Neural cell (in vitro differentiated cells): ENCODE measurements around the gene ACOXL. TPM values are rescaled to one million over a fixed set of nuclear protein-coding genes. Genes with fewer than 3 reads are reported as not detected.

Experiments
- H2AFZ ChIP-seq: fragments of 200-600, 300-800 bp; sonication (generic), shearing (Covaris generic); 2 replicates; pipeline ENCODE4 v1.6.0; 2014; ENCODE audit warnings: low read depth, mild to moderate bottlenecking, antibody characterized with exemption, low read length, moderate library complexity
- H3F3A ChIP-seq: fragments of 200-600 bp; shearing (Covaris generic); 2 replicates; pipeline ENCODE4 v1.6.1; 2016; ENCODE audit warnings: mild to moderate bottlenecking, moderate library complexity, mixed read lengths, antibody characterized with exemption, low read length; ENCODE audit not compliant: insufficient read depth, poor library complexity, severe bottlenecking
- H3K27ac ChIP-seq: fragments of 200-600, 300-800 bp; sonication (generic), shearing (Covaris generic); 2 replicates; pipeline ENCODE4 v1.5.1; 2014; ENCODE audit warnings: mild to moderate bottlenecking, low read length, moderate library complexity
- H3K27me3 ChIP-seq: fragments of 300-800, 200-600 bp; sonication (generic), shearing (Covaris generic); 2 replicates; pipeline ENCODE4 v1.6.0; 2014; ENCODE audit warnings: mild to moderate bottlenecking, low read depth, low read length, moderate library complexity; ENCODE audit not compliant: insufficient read depth
- H3K36me3 ChIP-seq: fragments of 300-800, 200-600 bp; sonication (generic), shearing (Covaris generic); 2 replicates; pipeline ENCODE4 v1.5.1; 2014; ENCODE audit warnings: mild to moderate bottlenecking, antibody characterized with exemption, low read length, moderate library complexity; ENCODE audit not compliant: insufficient read depth
- H3K4me2 ChIP-seq: fragments of 300-800, 200-600 bp; sonication (generic), shearing (Covaris generic); 2 replicates; pipeline ENCODE4 v1.6.0; 2014; ENCODE audit warnings: mild to moderate bottlenecking, low read length
- H3K4me3 ChIP-seq: fragments of 300-800, 200-600 bp; sonication (generic), shearing (Covaris generic); 2 replicates; pipeline ENCODE4 v1.5.1; 2014; ENCODE audit warnings: mild to moderate bottlenecking, low read length, moderate library complexity
- H3K79me2 ChIP-seq: fragments of 200-600 bp; shearing (Covaris generic); replicated peaks from 2 replicates; pipeline ENCODE4 v1.6.0; 2014; ENCODE audit warnings: mild to moderate bottlenecking, low read length, moderate library complexity; ENCODE audit not compliant: insufficient read depth
- H3K9ac ChIP-seq: fragments of 300-800, 200-600 bp; sonication (generic), shearing (Covaris generic); 2 replicates; pipeline ENCODE4 v1.6.1; 2016; ENCODE audit warnings: mild to moderate bottlenecking, low read length, mixed read lengths
- H3K9me2 ChIP-seq: fragments of 200-600 bp; shearing (Covaris generic); 2 replicates; pipeline ENCODE4 v1.6.1; 2016; ENCODE audit warnings: mild to moderate bottlenecking, low read length, mixed read lengths; ENCODE audit not compliant: insufficient read depth
- H3K9me3 ChIP-seq: fragments of 200-600, 300-800 bp; sonication (generic), shearing (Covaris generic); 2 replicates; pipeline ENCODE4 v1.6.1; 2016; ENCODE audit warnings: mild to moderate bottlenecking, mixed run types, low read length, moderate library complexity, mixed read lengths
- H4K20me1 ChIP-seq: fragments of 200-600 bp; shearing (Covaris generic); 2 replicates; pipeline ENCODE4 v1.6.1; 2016; ENCODE audit warnings: mild to moderate bottlenecking, mixed run types; ENCODE audit not compliant: insufficient read depth
- CTCF ChIP-seq: fragments of 450-650 bp; IDR thresholded peaks from 2 replicates; pipeline ENCODE4 v1.5.1; 2014; ENCODE audit warnings: antibody characterized with exemption, mild to moderate bottlenecking, moderate library complexity; ENCODE audit not compliant: poor library complexity, severe bottlenecking
- EP300 ChIP-seq: fragments of 450-650 bp; conservative IDR thresholded peaks from 2 replicates; pipeline ENCODE4 v1.6.1; 2014; ENCODE audit warnings: antibody characterized with exemption, mild to moderate bottlenecking, moderate library complexity; ENCODE audit not compliant: poor library complexity, severe bottlenecking
- EZH2 ChIP-seq: fragments of 200-600, 300-800 bp; shearing (Covaris generic), sonication (generic); IDR thresholded peaks from 2 replicates; pipeline ENCODE4 v1.6.1; 2014; ENCODE audit warnings: antibody characterized with exemption, low read length, borderline replicate concordance, mild to moderate bottlenecking; ENCODE audit not compliant: insufficient read depth, poor library complexity, severe bottlenecking
- MXI1 ChIP-seq: fragments of 450-650 bp; conservative IDR thresholded peaks from 2 replicates; pipeline ENCODE4 v1.6.1; 2014; ENCODE audit warnings: antibody characterized with exemption, mild to moderate bottlenecking; ENCODE audit not compliant: poor library complexity, severe bottlenecking
- POLR2AphosphoS5 ChIP-seq: IDR thresholded peaks from 2 replicates; pipeline ENCODE4 v1.6.1; 2012
- RAD21 ChIP-seq: fragments of 450-650 bp; conservative IDR thresholded peaks from 2 replicates; pipeline ENCODE4 v1.6.1; 2014; ENCODE audit warnings: antibody characterized with exemption, mild to moderate bottlenecking, moderate library complexity
- SMC3 ChIP-seq: fragments of 450-650 bp; conservative IDR thresholded peaks from 2 replicates; pipeline ENCODE4 v1.6.1; 2014; ENCODE audit warnings: antibody characterized with exemption, mild to moderate bottlenecking, moderate library complexity; ENCODE audit not compliant: poor library complexity
- TAF1 ChIP-seq: IDR thresholded peaks from 2 replicates; pipeline ENCODE4 v1.6.1; 2012; ENCODE audit warnings: low read depth
- polyA plus RNA-seq: library from polyadenylated mRNA; depleted of rRNA; stranded (reverse); fragments of >200 nt; gene quantifications from 2 replicates; pipeline ENCODE4 v1.2.3, GENCODE V29; 2014
- TF ChIP-seq, protein P1 (sequence below): IDR thresholded peaks from 2 replicates; pipeline ENCODE4 v1.6.1; 2012; ENCODE audit warnings: borderline replicate concordance

ACOXL gene
- polyA plus RNA-seq, 1 donor from 2014 or later: not detected

DNA sequence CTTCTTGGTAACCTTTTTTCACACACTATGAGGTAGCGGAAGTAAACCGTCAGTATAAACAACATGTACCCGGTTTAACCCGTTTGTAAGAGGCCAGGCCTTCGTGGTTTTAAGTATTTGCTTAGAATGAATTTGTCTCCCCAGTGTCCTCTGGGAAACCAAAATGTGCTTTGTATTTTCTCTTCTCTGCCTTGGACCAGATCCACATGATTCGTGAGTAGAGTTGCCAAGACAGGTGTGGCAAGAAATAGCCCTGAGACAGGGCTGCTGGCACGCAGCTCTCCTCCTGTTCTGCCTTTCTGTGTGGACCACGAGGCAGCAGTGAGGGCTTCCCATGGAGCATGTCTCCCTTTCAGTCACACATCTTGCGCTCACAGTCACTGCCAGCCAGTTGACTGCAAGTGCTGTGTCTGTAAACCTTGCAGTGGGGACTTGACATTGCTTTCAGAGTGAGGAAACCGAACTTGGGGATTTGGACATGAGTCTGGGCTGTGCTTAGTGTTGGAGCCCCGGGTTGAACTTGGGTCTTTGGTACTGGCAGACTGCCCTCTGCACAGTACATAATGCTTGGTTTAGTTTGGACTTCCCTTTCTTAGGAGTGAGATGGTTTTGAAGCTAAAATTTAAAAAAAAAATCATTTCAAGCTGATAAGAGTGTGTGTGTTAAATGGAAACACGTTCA is 407.4 kb downstream of the ACOXL start:
- H3K27ac ChIP-seq: no peak overlapping the region
- no peak overlapping the region for H3K4me3 ChIP-seq
- H3K9me2 ChIP-seq: no peaks in the 10 kb centered on the region
- no peak overlapping the region for H3K4me2 ChIP-seq
- no peak for TF ChIP-seq CTCF
- no peak for TF ChIP-seq POLR2AphosphoS5
- no peak for TF ChIP-seq MXI1
- TF ChIP-seq SMC3: no peak
- no peak for TF ChIP-seq EZH2
- no peak for TF ChIP-seq RAD21
- no peak for TF ChIP-seq EP300
- TF ChIP-seq TAF1: no peak
- TF ChIP-seq, protein P1, sequence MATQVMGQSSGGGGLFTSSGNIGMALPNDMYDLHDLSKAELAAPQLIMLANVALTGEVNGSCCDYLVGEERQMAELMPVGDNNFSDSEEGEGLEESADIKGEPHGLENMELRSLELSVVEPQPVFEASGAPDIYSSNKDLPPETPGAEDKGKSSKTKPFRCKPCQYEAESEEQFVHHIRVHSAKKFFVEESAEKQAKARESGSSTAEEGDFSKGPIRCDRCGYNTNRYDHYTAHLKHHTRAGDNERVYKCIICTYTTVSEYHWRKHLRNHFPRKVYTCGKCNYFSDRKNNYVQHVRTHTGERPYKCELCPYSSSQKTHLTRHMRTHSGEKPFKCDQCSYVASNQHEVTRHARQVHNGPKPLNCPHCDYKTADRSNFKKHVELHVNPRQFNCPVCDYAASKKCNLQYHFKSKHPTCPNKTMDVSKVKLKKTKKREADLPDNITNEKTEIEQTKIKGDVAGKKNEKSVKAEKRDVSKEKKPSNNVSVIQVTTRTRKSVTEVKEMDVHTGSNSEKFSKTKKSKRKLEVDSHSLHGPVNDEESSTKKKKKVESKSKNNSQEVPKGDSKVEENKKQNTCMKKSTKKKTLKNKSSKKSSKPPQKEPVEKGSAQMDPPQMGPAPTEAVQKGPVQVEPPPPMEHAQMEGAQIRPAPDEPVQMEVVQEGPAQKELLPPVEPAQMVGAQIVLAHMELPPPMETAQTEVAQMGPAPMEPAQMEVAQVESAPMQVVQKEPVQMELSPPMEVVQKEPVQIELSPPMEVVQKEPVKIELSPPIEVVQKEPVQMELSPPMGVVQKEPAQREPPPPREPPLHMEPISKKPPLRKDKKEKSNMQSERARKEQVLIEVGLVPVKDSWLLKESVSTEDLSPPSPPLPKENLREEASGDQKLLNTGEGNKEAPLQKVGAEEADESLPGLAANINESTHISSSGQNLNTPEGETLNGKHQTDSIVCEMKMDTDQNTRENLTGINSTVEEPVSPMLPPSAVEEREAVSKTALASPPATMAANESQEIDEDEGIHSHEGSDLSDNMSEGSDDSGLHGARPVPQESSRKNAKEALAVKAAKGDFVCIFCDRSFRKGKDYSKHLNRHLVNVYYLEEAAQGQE: no peak
- no peaks in the 10 kb centered on the region for H3F3A ChIP-seq
- no peaks in the 10 kb centered on the region for H4K20me1 ChIP-seq
- H3K36me3 ChIP-seq: no peaks in the 10 kb centered on the region
- no peaks in the 10 kb centered on the region for H3K9me3 ChIP-seq
- H2AFZ ChIP-seq: no peak overlapping the region
- no peak overlapping the region for H3K9ac ChIP-seq
- peaks cover 6% of the 10 kb centered on the region for H3K27me3 ChIP-seq
- H3K79me2 ChIP-seq: peaks cover 11% of the 10 kb centered on the region

GRCh38 chr2:111140815-111141214 is 408.4 kb downstream of the ACOXL start:
- H3K9ac ChIP-seq: no peak overlapping the region
- peaks cover 3% of the 10 kb centered on the region for H3K79me2 ChIP-seq
- no peak overlapping the region for H2AFZ ChIP-seq
- no peaks in the 10 kb centered on the region for H3K36me3 ChIP-seq
- peaks cover 14% of the 10 kb centered on the region for H3K27me3 ChIP-seq
- H4K20me1 ChIP-seq: no peaks in the 10 kb centered on the region
- H3K9me2 ChIP-seq: no peaks in the 10 kb centered on the region
- TF ChIP-seq EZH2 (no peak), CTCF (no peak), SMC3 (no peak), MXI1 (no peak), POLR2AphosphoS5 (no peak)
- TF ChIP-seq, protein P1: no peak
- no peak overlapping the region for H3K4me3 ChIP-seq
- H3K27ac ChIP-seq: no peak overlapping the region
- H3K9me3 ChIP-seq: no peaks in the 10 kb centered on the region
- H3F3A ChIP-seq: no peaks in the 10 kb centered on the region
- H3K4me2 ChIP-seq: no peak overlapping the region
